HG03097 (cell line): ENCODE data around the gene ZNF3.

Experiments used
- ATAC-seq: cut with Tn5 transposase; IDR thresholded peaks from one replicate; pipeline ENCODE4 v1.9.1; 2021; ENCODE audit not compliant: unreplicated experiment, low FRiP score

The ZNF3 gene

GRCh38 chr7:100111156-100111555 is 29.6 kb upstream of the ZNF3 start:
- ATAC-seq, result no peak

GRCh38 chr7:100109521-100110163 is 28.1 kb upstream of the ZNF3 start:
- ATAC-seq, result no peak

GRCh38 chr7:100107890-100108289 is 26.4 kb upstream of the ZNF3 start:
- ATAC-seq, result no peak

GRCh38 chr7:100107125-100107737 is 25.7 kb upstream of the ZNF3 start:
- ATAC-seq, result no peak

GRCh38 chr7:100106633-100107032 is 25.1 kb upstream of the ZNF3 start:
- no peak for ATAC-seq

- no peak for ATAC-seq
Measured at GRCh38 chr7:100105534-100105933, 24.0 kb upstream of the ZNF3 start.

- no peak for ATAC-seq
Measured at GRCh38 chr7:100102950-100103840, 21.7 kb upstream of the ZNF3 start.

- ATAC-seq, result peak; percentile 65
Measured at GRCh38 chr7:100101016-100101862, 19.7 kb upstream of the ZNF3 start, which contains the start of the genes AP4M1 and MCM7. Gene AP4M1, plus strand, starts transcription at chr7:100101643. Its CDS starts 72 bp downstream, at chr7:100101715. Gene MCM7, minus strand, starts transcription at chr7:100101397. Its CDS starts 103 bp downstream, at chr7:100101294.

GRCh38 chr7:100100420-100101015 is 19.0 kb upstream of the ZNF3 start:
- ATAC-seq, result peak; percentile 55

GRCh38 chr7:100099452-100099851 is 17.9 kb upstream of the ZNF3 start:
- ATAC-seq, result no peak

GRCh38 chr7:100098913-100099312 is 17.4 kb upstream of the ZNF3 start:
- no peak for ATAC-seq

- ATAC-seq, result no peak
Measured at GRCh38 chr7:100095704-100096103, 14.2 kb upstream of the ZNF3 start.

GRCh38 chr7:100095289-100095688 is 13.8 kb upstream of the ZNF3 start:
- no peak for ATAC-seq

GRCh38 chr7:100093925-100094486 is 12.5 kb upstream of the ZNF3 start:
- ATAC-seq, result no peak

- no peak for ATAC-seq
Measured at GRCh38 chr7:100093498-100093897, 12.0 kb upstream of the ZNF3 start.

- no peak for ATAC-seq
Measured at GRCh38 chr7:100093054-100093453, 11.5 kb upstream of the ZNF3 start.

- no peak for ATAC-seq
Measured at GRCh38 chr7:100091411-100092181, 10.1 kb upstream of the ZNF3 start.

- no peak for ATAC-seq
Measured at GRCh38 chr7:100090527-100091410, 9.2 kb upstream of the ZNF3 start.
